Activated T-helper 1 cell treated with anti-CD3 and anti-CD28 coated beads, Interleukin-12 subunit alpha, Interleukin-12 subunit beta, Interleukin-2, Interleukin-4 antibody, amounts not matched to agents 30 ng/mL and 10 ng/mL and 1 ng/mL, durations not matched to agents 14 hours and 24 hours and 36 hours (primary cell): ENCODE results near the gene ITIH3. TPM values are rescaled to one million over a fixed set of nuclear protein-coding genes. Genes with fewer than 3 reads are reported as not detected.
"Not testable (repeated sequence)": the region's sequence is repeated elsewhere in the genome, so short reads cannot be mapped to it uniquely, and the experiment has no call there.

ENCODE experiments used
- DNase-seq: peaks from one replicate; pipeline ENCODE4 v3.0.0; 2021; ENCODE audit warnings: low spot score
- H3K27ac Mint-ChIP-seq: one replicate; pipeline ENCODE4 v1.8.0; 2021; ENCODE audit warnings: mild to moderate bottlenecking, mixed read lengths
- H3K27me3 Mint-ChIP-seq: one replicate; pipeline ENCODE4 v1.8.0; 2022; ENCODE audit warnings: mild to moderate bottlenecking, moderate library complexity, mixed read lengths; ENCODE audit not compliant: insufficient read depth
- H3K36me3 Mint-ChIP-seq: one replicate; pipeline ENCODE4 v1.8.0; 2021; ENCODE audit warnings: low read depth, mixed read lengths
- H3K4me1 Mint-ChIP-seq: one replicate; pipeline ENCODE4 v1.8.0; 2021; ENCODE audit warnings: low read depth, mixed read lengths
- H3K4me3 Mint-ChIP-seq: one replicate; pipeline ENCODE4 v1.8.0; 2021; ENCODE audit warnings: mild to moderate bottlenecking, moderate library complexity, mixed read lengths
- H3K9me3 Mint-ChIP-seq: one replicate; pipeline ENCODE4 v1.8.0; 2021; ENCODE audit warnings: mixed read lengths
- intact Hi-C: fragments of 100-400 bp; cut with micrococcal nuclease; formaldehyde crosslinking; loops from one replicate; pipeline ENCODE4 v1.15.1; 2024
- total RNA-seq: library from RNA; stranded (reverse); gene quantifications from 2 replicates; pipeline ENCODE4 v1.2.3, GENCODE V29; 2022

The ITIH3 gene
- total RNA-seq, 1 donor from 2014 or later, result not detected

DNA sequence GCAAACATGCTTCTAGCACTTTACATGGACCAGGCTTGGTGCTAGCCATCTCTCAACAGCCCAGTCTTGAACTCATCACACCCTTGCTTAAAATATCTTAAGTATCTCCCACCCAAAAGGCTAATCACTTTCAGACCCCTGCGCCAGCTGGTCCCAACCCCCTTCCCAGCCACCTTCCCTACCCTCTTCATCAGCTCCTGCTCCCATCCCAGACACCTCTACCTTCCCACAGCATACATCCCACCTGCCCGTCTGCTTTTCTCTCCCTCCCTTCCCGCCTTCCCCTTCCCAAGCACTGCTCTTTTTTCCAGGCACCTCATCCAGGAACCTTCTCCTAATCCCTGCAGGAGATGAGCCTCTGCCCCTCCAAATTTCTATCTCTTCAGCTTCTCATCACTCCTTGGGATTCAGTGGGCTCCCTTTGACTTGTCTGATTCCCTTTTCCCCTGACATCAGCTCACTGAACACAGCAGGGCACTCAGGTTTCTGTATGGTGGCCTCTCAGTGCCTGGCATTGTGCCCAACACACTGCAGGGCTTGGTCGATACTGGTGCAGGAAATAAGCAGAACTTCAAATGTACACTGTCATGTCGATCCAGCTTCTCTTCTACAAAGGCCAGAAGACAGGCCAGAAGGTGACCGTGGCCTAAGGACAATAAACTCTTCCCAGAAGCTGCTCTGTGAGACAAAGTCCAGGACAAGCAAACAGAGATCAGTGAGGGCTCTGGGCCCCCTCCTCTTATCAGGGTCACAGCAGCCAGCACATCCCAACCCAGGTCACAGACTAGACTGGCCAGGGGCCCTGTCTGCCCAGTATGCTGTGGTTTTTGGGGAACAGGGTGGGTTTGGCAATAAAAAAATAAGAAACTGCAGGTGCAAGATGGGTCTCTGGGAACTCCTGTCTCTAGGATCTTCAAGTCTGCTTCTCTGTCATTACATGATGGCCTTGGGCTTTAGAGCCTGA is 19.4 kb upstream of the ITIH3 start:
- no peak for DNase-seq

DNA sequence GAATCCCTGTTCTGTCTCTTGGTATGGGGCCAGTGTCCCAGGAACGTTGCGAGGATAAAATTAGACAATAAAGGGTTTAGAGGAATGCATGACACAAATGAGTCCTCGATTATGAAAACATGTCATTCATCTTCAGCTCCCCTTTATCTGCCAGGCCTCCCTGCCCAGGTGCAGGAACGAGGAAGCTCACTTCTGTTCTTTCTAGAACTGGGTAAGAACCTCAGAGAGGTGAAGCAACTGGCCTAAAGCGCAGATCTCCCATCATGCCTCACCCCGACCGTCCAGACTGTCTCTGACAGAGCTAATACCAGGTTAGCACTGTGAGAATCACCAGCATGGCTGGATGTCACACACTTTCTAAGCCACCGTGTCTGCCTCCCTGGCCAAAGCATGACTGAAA is 18.7 kb upstream of the ITIH3 start:
- Mint-ChIP-seq H3K9me3 (no peaks in the 10 kb centered on the region), H3K4me3 (no peak overlapping the region), H3K4me1 (peaks cover 10% of the 10 kb centered on the region), H3K27me3 (peaks cover 4% of the 10 kb centered on the region), H3K36me3 (no peaks in the 10 kb centered on the region), H3K27ac (no peak overlapping the region)
- no peak for DNase-seq
- intact Hi-C loops, result no loop called here

More for the DNA sequence above, 19.4 kb upstream of the ITIH3 start:
- Mint-ChIP-seq H3K27me3 (peaks cover 4% of the 10 kb centered on the region), H3K36me3 (no peaks in the 10 kb centered on the region), H3K9me3 (no peaks in the 10 kb centered on the region), H3K4me1 (peaks cover 11% of the 10 kb centered on the region), H3K4me3 (no peak overlapping the region), H3K27ac (no peak overlapping the region)
- intact Hi-C loops, result loop anchor here (5.0 kb wide), 1 partner anchor 267 kb away; no protein-coding TSS in a partner anchor

DNA sequence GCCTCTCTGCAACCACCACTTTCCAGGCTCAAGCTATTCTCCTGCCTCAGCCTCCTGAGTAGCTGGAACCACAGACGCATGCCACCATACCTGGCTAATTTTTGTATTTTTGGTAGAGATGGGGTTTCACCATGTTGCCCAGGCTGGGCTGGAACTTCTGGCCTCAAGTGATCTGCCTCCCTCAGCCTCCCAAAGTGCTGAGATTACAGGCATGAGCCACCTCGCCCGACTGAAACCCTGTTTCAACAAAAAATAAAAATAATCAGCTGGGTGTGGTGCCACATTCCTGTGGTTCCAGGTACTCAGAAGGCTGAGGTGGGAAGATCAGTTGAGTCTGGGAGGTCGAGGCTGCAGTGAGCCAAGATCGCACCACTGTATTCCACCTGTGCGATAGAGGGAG is 18.1 kb upstream of the ITIH3 start:
- H3K9me3 Mint-ChIP-seq, intact Hi-C loops, H3K4me3 Mint-ChIP-seq, H3K27me3 Mint-ChIP-seq, H3K4me1 Mint-ChIP-seq, H3K36me3 Mint-ChIP-seq, DNase-seq, H3K27ac Mint-ChIP-seq: not testable (repeated sequence)

DNA sequence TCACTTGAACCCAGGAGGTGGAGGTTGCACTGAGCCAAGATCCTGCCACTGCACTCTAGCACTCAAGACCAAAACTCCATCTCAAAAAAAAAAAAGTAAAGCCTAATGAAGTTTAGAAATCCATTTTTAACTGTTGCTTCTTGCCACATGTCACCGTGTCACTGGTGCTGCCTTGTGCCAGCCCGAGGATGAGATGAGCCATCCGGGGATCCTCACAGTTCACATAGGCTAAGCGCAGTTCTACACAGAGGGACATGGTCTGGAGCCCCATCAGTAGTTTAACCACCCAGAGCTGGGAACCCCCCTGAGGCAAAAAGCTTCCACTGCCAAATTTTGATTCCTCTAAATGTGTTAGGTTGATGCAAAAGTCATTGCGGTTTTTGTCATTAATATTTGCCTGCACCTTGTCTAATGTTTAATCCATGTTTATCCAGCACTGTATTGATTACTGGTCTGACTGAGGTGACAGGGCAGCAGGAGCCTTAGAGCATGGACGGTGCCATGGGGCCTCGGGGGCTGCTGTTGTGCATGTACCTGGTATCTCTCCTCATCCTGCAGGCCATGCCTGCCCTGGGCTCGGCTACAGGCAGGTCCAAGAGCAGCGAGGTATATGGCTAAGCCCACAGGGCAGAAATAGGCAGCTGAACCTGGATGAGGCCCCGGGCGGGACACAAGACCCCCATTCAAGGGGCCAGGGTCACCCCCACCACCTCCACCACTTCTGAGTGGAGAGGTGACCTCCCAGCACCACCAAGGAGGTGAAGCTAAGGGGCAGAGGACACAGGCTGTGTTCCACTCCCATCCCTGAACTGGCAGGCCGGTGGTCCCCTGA is 17.3 kb upstream of the ITIH3 start, which contains the start of gene ITIH1:
ITIH1 (plus strand) TSS at position 473 of the 832 bp plus-strand sequence; CDS start at position 490, 17 bp downstream.
- no peaks in the 10 kb centered on the region for H3K36me3 Mint-ChIP-seq
- no peak within 1 kb of the TSS for H3K27ac Mint-ChIP-seq
- H3K4me1 Mint-ChIP-seq, result no peaks in the 10 kb centered on the region
- H3K4me3 Mint-ChIP-seq, result no peak within 1 kb of the TSS
- DNase-seq, result no peak
- intact Hi-C loops, result no loop called here
- H3K9me3 Mint-ChIP-seq, result no peaks in the 10 kb centered on the region
- H3K27me3 Mint-ChIP-seq, result peaks cover 7% of the 10 kb centered on the region

DNA sequence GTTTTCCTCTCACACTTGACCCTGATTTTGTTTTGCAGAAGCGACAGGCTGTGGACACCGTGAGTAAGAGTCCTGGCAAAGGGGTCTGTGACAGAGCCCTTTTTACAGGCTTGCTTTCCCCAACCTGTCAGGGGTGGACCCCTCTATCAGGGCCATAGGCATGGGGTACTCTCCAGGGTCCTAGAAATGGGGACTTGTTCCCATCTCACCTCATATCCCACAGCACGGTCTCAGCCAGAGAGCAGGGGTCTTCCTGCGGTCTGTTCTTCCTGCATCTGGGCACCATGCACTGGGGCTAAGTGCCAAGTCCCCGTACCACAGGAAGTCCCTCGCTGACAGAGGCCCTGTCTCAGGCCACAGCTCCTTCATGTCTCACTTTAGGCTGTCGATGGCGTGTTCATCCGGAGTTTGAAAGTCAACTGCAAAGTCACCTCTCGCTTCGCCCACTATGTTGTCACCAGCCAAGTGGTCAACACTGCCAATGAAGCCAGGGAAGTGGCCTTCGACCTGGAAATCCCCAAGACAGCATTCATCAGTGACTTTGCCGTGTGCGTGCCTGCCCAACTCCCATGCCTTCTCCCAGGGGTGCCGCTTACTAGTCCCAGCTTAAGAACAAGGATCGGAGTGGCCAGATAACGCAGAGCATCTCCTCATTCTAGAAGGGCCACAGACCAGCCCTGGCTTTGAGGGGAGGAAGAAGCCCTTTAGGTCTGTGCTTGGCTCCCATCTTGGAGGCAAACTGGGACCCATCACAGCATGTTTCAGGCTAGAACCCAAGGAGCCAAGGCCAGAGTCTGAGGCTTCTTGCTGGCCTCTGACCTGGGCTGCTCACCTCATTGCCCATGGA is 16.4 kb upstream of the ITIH3 start:
- Mint-ChIP-seq H3K27me3 (peaks cover 10% of the 10 kb centered on the region), H3K4me3 (no peak overlapping the region), H3K27ac (no peak overlapping the region), H3K4me1 (no peaks in the 10 kb centered on the region), H3K9me3 (no peaks in the 10 kb centered on the region), H3K36me3 (no peaks in the 10 kb centered on the region)
- no peak for DNase-seq
- intact Hi-C loops, result no loop called here

DNA sequence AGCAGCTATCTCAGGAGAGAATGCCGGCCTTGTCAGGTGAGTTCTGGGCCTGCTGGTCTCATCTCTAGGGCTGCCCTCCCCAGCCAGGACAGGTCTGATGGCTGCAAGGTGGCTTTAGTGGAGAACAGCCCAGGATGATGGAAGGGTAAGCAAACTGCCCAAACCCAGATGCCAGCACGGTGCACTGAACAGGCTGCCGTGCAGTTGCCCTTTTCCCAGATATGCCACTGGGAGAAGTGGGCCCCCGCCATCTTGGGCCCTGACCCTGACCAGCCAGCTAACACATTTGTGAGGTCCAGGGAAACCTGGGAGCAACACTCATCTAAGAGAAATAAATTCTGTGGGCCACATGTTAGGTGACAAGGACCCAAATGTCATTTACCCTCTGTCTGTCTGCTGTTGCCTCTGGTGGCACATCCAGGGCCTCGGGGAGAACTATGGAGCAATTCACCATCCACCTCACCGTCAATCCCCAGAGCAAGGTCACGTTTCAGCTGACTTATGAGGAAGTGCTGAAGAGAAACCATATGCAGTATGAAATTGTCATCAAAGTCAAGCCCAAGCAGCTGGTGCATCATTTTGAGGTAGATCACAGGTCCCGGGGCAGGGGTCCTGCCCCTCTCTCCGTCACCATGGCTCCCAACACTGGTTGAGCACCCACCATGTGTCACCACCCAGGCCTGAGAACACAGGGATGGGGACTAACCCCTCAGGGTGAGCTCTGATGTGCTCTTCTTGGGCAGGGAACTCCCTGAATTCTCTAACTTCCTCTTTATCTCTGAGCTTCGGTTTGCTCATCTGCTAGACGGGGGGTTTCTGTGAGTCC is 15.4 kb upstream of the ITIH3 start:
- Mint-ChIP-seq H3K9me3 (no peaks in the 10 kb centered on the region), H3K36me3 (no peaks in the 10 kb centered on the region), H3K4me3 (no peak overlapping the region), H3K27me3 (peaks cover 12% of the 10 kb centered on the region), H3K4me1 (no peaks in the 10 kb centered on the region), H3K27ac (no peak overlapping the region)
- no peak for DNase-seq
- intact Hi-C loops, result no loop called here

DNA sequence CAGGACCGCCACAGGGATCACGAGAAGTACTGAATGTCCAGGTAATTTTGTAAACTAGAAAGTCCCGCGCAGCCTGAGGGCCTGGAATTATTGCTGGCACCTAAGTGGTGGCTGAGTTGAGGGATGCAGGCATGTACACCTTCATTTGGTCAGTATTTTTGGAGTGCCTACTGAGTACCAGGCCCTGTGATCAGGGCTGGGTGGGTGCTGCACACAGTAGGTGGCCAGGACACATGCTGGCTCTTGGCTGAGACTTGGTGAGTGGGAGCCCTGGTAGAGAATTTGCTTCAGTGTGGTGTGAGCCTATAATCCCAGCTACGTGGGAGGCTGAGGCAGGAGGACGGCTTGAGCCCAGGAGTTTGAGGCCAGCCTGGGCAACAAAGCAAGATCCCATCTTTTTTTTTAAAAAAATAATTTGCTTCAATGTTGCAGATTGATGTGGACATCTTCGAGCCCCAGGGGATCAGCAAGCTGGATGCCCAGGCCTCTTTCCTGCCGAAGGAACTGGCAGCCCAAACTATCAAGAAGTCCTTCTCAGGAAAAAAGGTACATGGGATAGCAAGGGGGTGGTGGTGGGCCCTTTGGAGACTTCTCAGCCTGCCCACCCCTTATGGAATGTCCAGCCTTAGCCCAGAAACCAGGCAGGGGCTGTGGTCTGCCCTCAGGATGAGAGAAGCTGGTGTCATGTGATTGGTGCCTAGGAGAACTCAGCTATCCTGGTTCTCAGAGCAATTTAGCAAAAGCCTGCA is 14.6 kb upstream of the ITIH3 start:
- H3K4me3 Mint-ChIP-seq, result no peak overlapping the region
- intact Hi-C loops, result no loop called here
- H3K36me3 Mint-ChIP-seq, result no peaks in the 10 kb centered on the region
- H3K27ac Mint-ChIP-seq, result no peak overlapping the region
- no peak for DNase-seq
- peaks cover 13% of the 10 kb centered on the region for H3K27me3 Mint-ChIP-seq
- no peaks in the 10 kb centered on the region for H3K4me1 Mint-ChIP-seq
- no peaks in the 10 kb centered on the region for H3K9me3 Mint-ChIP-seq

DNA sequence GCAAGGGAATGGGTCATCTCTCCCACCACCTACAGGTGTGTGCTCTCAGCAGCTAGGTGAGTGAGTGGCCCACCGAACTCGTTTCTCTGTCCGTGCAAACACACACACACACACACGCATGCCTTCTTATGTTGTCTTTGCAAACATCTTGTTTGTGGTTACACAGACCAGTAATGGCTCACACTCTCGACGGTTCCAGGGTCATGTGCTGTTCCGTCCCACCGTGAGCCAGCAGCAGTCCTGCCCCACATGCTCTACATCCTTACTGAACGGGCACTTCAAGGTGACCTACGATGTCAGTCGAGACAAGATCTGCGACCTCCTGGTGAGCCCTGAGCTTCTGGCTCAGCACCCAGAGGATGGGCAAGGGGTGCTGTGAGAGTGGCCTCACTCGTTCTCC is 12.9 kb upstream of the ITIH3 start:
- Mint-ChIP-seq H3K9me3 (no peaks in the 10 kb centered on the region), H3K27ac (no peak overlapping the region), H3K4me3 (no peak overlapping the region), H3K4me1 (no peaks in the 10 kb centered on the region), H3K36me3 (no peaks in the 10 kb centered on the region), H3K27me3 (peaks cover 10% of the 10 kb centered on the region)
- no peak for DNase-seq
- intact Hi-C loops, result no loop called here

DNA sequence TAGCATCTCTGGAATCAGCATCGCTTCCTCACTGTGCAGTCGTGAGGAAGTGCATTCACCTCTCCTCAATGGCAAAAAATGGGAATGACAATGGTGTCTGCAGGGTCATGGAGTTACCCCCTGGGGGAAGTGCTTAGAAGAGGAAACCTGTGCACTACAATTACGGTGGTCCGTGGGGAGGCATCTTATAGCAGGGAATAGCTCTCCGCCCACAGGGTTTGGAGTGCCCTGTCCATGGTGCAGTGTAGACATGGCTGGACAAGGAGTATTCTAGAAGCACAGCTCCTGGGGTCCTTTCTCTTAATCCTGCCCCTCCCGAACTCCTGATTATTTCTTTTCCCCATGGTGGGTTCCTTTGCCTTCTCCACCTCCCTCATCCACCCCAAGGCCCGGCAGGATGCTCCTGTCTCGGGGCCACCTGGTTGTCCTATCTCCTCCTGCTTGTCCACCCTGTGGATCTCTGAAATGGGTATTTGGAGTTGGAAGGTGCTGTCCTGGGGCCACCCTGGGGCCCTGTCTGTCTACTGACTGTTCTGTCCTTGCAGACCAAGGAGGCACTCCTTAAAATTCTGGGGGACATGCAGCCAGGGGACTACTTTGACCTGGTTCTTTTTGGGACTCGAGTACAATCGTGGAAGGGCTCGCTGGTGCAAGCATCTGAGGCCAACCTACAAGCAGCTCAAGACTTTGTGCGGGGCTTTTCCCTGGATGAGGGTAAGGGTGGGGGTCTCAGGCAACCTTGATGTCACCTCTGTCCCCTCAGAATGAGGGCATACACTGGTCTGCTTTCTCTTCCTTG is 12.0 kb upstream of the ITIH3 start:
- H3K27me3 Mint-ChIP-seq, result peaks cover 10% of the 10 kb centered on the region
- no peaks in the 10 kb centered on the region for H3K36me3 Mint-ChIP-seq
- no peaks in the 10 kb centered on the region for H3K9me3 Mint-ChIP-seq
- H3K27ac Mint-ChIP-seq, result no peak overlapping the region
- no peaks in the 10 kb centered on the region for H3K4me1 Mint-ChIP-seq
- intact Hi-C loops, result no loop called here
- no peak overlapping the region for H3K4me3 Mint-ChIP-seq
- DNase-seq, result no peak

DNA sequence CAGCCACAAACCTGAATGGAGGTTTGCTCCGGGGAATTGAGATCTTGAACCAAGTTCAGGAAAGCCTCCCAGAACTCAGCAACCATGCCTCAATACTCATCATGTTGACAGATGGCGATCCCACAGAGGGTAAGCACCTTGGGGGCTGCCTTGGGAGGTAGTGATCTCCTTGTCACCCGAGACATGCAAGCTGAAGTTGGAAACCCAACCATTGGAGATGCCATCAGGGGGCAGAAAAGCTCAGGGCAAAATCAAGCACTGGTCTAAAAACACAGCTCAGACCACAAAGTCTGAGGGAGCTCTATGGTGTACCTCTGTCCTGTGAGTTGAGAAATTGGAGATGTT is 11.4 kb upstream of the ITIH3 start:
- Mint-ChIP-seq H3K27ac (no peak overlapping the region), H3K4me3 (no peak overlapping the region), H3K27me3 (peaks cover 10% of the 10 kb centered on the region), H3K36me3 (no peaks in the 10 kb centered on the region), H3K4me1 (no peaks in the 10 kb centered on the region), H3K9me3 (no peaks in the 10 kb centered on the region)
- intact Hi-C loops, result no loop called here
- DNase-seq, result no peak
